ENCODE measurements around the gene ARGLU1.
"Not testable (repeated sequence)": the region's sequence is repeated elsewhere in the genome, so short reads cannot be mapped to it uniquely, and the experiment has no call there.

The ARGLU1 gene, protein sequence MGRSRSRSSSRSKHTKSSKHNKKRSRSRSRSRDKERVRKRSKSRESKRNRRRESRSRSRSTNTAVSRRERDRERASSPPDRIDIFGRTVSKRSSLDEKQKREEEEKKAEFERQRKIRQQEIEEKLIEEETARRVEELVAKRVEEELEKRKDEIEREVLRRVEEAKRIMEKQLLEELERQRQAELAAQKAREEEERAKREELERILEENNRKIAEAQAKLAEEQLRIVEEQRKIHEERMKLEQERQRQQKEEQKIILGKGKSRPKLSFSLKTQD

DNA sequence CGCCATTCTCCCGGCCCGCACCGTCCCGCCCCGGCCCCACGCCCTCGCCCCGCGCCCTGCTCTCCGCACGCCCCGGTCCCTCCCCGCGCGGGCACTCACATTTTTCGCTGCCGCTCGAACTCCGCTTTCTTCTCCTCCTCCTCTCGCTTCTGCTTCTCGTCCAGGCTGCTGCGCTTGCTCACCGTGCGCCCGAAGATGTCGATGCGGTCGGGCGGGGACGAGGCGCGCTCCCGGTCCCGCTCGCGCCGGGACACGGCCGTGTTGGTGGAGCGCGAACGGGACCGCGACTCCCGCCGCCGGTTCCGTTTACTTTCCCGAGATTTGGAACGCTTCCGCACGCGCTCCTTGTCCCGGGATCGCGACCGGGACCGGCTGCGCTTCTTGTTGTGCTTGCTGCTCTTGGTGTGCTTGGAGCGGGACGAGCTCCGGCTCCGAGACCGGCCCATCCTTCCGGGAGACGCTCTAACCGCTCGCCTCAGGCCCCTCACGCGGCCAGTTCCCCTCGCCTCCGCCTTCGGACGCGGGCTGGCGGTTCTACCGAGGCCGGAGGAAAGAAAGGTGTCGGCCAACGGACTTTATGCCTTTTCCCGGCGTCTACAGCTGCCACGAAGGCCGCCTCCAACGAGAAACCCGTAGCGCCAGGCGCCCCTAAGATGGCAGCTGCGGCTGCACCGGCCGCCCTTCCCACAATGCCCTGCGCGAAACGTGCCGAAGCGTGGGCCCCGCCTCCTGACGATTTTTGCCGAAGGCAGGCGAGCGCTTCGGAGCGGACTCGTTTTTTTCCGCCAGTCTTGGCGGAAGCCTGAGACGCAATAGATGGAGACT is at the start of gene ARGLU1:
TSS of gene ARGLU1 (minus strand) at position 664 of the 825 bp plus-strand sequence. CDS start at position 446, 218 bp downstream.
- peak; percentile 95 for DNase-seq

DNA sequence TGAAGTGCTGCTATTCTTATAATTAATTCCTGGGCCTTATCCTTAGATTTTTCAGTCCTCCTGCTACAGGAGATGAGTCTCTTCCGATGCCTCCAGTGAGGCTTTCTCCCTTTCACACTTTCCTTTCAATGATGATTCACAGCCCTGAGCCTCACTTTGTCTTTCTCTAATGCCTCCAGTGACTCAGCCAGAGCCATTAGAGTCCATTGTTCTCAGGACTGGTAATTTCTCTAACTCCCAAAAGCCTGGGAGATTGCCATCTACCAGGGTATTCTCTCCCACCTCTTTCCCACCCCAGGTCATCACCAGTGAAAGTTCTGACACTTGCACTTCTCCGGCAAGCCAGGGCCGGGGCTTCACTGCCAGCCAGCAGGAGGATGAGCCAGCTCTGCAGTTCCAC is 49.6 kb upstream of the ARGLU1 start:
- DNase-seq = no peak

DNA sequence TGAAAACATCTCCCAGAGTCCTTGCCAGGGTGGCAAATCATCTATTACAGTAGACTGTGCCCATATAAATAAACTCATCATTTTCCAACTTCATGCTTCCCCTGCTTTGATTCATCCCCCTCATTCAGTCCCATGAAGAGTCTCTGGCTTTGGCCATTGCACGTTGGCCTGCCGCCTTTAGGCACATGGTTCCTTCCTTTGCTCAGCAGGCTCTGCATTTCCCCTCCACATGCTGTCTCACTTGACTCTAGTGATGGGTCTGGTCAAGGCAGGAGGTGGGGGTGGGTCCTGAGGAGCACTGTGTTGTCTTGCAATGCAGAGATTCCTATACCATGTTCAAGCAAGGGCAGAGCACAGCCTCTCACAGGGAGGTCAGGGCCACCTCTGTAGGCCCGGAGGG is 48.8 kb upstream of the ARGLU1 start:
- no peak for DNase-seq

DNA sequence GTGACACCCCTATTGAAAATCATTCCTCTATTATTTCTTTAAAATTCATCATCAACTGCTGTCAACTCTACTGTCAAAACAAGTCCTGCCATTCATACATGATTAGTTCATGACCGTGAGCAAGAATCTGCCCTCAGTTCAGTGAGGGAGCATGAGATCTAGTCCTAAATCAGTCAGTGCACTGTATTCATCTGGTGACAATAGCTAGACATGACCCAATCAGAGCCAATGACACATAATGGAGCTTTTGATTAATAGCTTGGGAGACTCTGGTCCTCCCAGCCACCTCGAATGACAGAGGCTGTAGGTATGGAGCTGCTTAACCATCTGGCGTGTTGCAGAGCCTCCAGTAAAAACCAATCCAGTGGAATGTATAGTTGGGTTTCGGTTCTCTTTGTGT is 46.9 kb upstream of the ARGLU1 start:
- no peak for DNase-seq

DNA sequence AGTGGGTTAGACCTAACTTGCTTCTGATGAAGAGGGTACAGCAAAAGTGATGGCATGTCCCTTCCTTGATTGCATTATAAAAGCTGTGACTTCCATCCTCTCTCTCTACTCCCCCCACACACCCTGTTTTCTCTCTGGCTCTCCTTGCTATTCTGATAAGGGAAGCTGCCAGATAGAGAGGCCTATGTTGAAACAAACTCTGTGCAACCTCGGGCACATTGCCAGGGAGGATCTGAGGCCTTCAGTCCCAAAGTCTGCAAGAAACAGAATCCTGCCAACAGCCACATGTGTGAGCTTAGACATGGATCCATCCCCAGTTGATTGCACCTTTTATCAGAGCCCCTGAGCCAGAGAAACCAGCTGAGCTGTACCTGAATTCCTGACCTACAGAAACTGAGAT is 44.8 kb upstream of the ARGLU1 start:
- DNase-seq = no peak

DNA sequence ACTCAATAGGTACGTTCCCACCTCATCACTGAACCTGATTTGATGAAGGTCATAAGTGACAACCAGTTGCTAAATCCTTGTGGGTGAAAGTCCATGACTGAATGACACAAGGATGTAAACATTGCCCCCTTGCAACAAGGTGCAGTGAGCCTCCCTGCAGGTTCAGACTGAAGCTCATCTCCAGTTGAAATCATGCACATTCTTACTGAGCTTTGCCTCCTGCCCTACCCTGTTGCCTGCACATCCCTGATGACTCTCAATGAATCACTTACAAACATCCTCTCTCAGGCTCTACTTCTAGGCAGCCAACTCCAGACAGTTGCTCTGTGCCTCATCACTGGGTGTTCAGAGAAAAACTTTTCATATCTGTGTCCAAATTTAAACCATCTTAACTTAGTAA is 42.5 kb upstream of the ARGLU1 start:
- no peak for DNase-seq

DNA sequence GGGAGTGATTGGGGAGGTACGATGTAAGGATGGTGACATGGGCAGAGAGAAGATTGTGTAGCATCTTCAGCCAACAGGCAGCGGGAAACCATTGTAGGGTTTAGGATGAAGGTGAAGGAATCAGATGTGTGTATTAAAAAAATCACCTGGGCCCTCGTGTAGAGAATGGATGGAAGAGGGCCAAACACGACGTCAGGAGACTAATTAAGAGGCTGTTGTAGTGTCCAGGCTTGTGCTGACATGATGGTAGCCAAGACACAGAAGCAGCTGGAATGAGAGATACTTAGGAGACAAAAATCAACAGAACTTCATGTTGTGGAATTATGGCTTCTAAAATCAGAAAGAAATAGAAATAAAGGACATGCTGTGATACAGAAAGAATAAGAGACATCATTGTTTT is 41.2 kb upstream of the ARGLU1 start:
- DNase-seq = no peak

DNA sequence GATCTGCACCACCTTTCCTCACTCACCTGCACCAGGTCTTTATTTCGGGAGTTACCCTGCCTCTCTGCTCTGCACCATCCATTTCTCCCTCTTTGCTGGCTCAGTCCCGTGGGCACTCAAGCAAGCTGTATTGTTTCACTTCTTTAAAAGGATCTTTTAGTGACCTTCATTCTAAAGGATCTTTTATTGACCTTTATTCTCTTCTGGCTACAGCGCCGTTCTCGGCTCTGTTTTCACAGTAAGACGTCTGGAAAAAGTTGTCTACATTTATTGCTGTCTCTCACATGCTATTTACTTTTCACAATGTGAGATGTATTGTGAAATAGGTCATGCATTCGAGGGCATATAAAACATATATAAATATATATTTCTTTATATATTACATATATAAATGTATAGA is 35.6 kb upstream of the ARGLU1 start:
- no peak for DNase-seq

DNA sequence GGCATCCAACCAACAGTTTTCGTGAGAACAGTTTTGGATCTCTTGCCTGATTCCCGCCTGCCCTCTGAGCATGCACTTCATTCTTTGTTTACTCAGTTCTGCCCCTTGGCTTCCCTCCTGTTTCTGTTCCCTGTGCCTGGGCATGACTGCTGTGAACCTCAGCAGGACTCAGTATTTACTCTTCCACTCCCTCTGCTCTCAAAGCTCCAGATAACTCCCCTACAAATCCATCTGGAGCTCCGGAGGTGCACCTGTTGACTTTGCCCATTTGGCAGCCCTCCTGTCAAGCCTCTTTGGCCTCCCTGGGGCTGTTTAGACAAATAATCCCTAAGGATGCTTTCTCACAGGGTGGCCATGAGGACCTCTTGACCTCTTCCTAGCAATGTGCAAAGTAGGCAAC is 34.2 kb upstream of the ARGLU1 start:
- peak; percentile 28 to 53 for DNase-seq

DNA sequence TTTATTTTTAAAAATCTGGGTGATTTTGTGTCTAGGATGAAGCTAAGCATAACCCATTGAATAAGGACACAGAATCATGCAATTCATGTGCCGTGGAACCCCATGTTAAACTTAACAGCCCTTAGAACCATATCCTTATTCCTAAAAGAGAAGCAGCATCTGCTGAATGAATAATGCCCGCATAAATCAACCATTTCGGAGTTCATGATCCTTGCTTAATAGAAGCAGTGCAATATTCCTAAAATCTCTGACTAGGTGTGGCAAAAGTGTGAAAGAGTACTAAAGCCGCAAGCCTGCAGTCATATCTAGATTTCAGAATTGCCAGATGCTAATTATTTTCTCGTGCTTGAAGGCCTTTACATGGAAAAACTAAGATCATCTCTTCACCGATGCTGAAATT is 33.6 kb upstream of the ARGLU1 start:
- no peak for DNase-seq

DNA sequence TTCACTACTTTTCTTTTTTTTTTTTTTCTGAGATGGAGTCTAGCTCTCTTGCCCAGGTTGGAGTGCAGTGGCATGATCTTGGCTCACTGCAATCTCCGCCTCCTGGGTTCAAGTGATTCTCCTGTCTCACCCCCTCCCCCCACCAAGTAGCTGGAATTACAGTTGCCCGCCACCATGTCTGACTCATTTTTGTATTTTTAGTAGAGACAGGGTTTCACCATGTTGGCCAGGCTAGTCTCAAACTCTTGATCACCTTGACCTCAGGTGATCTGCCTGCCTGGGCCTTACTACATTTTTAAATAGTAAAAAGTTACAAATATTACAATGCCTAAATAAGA is 32.8 kb upstream of the ARGLU1 start:
- DNase-seq = not testable (repeated sequence)

DNA sequence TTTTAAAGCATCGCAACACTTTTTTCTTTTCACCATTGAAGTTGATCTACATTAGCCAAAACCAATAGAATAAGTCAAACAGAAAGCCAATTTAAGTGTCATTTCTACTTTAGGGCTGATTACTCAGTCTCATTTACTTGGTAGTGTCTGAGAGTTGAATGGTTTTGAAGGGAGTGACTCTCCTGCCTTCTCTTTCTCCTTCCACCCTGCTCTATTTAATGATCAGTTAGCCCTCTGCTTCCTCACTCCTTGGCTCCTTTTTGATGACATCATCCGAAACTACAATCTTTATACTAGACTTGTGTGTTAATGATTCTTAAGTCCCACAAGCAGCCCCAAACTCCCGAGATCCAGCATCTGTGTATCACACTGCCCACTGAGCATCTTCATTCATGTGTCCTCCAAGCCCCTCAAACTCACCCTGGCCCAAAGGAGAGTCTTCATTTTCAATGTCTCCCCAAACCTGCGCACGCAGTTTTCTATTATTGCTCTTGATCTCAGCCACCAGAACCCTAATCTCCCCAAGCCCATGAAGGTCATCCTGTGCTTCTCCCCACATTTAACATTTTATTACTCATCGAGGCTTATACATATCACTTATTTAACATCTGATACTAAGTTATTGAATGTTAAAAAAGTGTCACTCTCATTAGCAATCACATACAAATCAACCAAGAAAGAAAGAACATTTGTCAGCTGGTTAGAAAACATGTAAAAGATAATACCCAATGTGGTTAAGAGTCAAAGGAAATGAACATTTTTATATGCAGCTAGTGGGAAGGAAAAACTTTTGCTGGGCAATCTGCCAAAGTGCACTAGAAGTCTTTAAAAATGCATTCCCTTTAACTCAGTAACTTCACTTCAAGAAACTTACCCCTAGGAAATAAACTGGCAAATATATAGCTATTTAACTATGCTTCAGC is 32.2 kb upstream of the ARGLU1 start:
- no peak for DNase-seq

DNA sequence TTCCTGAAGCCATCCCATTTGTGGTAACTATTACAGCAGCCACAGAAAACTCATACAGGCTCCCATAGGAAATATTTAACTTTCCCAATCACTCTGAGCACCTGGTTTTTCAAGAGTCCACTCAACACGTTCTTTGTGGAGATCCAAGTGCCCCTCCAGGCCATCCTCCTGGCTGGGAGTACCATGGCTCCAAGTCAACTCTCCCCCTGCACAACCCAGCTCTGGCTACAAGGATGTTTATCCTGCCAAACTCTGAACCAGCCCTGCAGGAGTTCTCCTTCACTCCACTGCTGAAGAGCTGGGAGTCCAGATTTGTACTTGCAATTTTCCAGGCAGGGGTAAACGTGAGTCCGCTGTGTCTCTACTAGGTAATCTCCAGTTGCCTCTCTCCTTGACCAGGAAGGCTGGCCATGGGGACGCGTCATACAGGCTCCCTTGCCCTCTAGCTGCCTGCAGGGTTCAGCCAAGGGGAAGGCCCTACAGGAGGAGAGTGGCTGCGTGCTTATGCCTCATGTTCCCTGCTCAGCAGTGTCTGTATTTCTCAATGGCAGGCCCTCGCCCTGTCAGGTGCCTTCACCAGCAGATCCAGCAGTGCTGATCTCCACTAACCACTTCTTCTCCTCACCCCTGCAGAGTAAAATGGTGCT is 29.9 kb upstream of the ARGLU1 start:
- peak in 1 of 2 experiments; percentile 64 for DNase-seq

DNA sequence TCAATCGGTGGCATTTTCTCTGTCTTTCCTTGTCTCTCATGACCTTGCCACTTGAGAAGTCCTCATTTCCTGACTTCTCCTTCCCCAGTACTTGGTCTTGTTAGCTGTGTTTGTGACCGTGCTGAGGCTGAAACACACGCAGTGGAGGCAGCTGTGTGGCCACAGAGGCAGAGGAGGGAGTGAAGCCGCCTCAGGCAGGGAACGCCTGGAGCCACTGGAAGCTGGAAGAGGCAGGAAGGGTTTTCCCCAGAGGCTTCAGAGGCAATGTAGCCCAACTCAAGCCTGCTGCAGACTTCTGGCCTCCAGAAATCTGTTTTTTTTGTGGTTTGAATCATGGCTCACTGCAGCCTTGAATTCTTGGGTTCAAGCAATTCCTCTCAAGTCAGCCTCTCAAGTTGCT is 29.2 kb upstream of the ARGLU1 start:
- no peak for DNase-seq

DNA sequence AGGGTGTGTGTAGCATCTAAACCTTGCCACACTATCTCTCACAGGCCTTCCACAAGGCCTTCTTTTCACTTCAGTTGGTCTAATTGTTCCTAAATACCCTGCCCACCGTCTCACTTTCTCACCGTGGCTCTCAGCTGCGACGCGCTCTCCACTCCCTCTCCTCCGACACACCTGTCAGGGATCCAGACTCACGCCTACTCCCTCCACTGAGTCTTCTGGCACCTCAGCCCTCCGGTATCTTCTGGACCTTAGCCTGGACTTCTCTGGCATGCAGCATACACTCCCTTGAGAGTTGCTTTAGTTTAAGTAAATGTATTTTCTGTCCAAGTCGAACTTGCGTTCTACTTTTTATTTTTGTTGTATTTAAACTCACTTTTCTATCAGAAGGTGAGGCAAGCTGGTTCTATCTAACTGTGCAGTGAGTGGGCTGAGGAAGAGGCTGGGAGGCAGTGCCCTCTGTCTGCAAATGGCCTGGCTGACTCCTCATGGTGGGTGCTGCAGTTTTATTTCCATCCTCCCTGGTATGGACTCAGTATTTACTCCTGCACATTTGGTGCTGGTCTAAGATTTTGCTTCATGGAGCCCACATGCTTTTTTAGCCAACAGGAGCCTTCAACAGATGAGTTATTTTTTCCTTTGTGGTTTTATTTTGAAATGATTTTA is 28.5 kb upstream of the ARGLU1 start:
- DNase-seq = no peak

DNA sequence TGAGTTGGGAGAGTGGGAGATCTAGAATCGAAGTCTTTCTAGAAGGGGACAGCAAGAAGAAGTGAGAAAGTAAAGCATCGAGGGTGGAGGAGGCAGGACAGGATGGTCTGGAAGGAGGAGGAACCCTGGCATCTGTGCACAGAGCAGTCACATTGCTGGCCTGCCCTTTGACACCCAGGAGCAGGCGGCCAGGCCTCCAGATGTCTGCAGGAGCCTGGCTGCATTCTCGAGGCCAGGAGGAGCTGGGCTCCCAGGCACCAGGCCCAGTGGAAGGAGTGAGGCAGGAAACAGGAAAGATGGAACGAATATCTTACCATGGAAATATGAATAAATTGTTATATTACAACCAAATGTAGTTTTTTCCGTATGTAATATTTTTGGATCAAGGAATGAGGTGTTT is 27.7 kb upstream of the ARGLU1 start:
- DNase-seq = no peak

DNA sequence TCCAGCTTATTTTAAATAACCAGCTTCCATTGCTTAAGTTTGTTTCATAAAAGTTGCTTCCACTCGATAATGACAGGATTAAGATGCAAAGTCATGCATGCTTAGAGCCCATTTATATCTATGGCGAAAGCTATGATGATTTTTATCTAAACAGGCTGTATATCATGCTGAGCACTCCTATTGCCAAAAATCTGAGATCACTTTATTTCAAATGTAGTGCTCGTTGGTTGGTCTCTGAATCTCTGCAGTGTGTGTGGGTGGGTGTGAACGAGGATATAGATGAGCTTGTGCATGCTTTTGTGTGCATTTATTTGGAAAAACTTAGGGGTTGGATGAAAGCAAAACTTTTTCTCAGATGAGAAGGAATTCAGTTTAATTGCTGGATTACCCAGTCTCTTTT is 27.0 kb upstream of the ARGLU1 start:
- DNase-seq = no peak

DNA sequence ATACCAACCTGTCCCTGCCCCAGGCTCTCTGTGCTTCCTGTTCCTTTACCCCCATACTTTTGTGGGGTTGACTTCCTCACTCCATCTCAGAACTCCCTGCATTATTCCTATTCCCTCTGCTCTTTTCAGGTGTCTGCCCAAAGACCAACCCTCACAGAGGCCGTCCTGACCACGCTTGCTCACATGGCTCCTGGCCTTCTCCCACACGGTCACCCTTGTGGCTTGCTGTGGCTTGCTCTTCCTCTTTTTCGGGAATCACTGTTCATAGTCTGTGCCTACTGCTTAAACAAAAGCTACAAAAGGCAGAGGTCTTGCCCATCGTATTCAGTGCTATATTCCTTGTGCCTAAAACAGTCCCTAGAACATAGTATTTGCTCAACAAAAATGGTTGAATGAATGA is 25.2 kb upstream of the ARGLU1 start:
- DNase-seq = no peak

DNA sequence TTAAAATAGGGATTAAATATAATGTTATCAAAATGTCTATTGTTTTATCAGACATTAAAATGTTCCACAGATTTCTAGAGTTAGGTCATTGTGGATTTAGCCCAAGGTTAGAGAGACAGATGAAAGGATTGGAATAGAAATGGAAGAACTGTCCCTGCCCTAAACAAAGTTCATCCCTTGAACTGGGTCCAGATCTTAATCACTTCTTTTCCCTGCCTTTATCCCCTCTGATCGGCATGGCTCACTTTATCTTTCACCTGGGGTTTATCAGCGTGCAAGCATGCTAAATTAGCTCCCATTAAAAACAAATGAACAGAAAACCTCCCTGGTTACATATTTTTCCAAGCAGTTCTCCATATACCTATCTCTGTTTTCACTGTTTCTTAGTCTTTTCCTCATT is 23.4 kb upstream of the ARGLU1 start:
- no peak for DNase-seq

DNA sequence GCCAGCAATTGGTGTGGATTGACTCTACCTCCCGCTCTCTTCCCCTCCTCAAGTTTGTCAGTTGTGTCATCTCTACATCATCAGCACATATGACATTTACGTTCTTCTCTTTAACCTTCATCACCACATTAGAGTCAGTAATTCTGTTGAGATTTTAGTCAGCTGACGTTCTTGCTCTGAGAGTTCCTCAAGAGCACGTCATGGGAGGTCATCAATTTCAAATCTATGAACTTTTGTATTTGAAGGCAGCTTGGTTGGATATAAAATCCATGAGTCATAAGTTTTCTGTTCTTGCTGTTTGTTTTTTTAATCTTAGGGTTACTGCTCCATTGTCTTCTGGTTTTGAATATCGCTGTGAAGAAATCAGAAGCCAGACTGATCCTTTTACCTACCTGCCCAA is 21.8 kb upstream of the ARGLU1 start:
- DNase-seq = no peak

DNA sequence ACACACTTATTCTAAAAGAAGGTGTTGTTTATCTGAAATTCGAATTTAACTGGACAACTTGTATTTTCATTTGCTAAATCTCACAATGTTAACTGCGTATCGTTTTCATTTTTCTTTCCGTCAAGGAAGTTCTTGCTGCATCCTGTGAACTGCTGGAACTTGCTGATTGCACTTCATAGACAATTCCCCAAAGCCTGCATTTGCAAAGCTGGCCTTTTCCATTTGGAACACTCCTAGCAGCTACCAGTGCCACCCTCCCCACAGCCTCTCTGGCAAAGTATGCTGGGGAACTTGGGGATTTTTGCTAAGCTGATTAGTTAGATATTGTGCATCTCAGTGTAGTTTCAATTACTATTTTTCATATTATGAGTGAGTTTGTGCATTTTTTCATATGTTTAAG is 20.4 kb upstream of the ARGLU1 start:
- DNase-seq = no peak

DNA sequence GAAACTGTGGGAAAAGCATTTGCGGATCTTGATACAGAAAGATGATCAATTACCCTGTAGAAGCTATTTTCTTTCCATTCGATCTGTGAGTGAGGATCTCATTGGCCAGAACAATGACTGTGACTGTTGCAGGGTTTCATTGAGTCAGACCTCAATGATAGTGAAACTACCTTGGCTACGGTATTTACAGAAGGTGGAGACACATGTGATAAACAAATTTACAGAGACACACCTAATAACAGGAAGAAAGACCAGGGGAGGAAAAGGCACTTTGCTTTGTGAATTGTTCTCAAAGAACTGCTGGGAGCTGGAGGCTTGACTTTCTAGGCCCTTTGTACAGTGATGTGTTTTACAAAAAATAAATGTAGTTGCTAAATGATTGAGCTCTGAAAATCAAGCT is 19.9 kb upstream of the ARGLU1 start:
- no peak for DNase-seq
